GM23338 (cell line): ENCODE measurements around the gene MRPS5. TPM values are rescaled to one million over a fixed set of nuclear protein-coding genes. Genes with fewer than 3 reads are reported as not detected.

Source experiments
- ATAC-seq: fragments of 200-7000 bp; cut with Tn5 transposase; 3 replicates; pipeline ENCODE4 v1.9.1; 2020
- DNase-seq: peaks from one replicate; pipeline ENCODE4 v3.0.0-alpha.2; 2015; ENCODE audit warnings: low spot score
- H2AFZ ChIP-seq: fragments of 200-600 bp; sonication (generic); 2 replicates; pipeline ENCODE4 v1.8.0; 2016; ENCODE audit warnings: antibody characterized with exemption, mild to moderate bottlenecking, moderate library complexity
- H3F3A ChIP-seq: fragments of 200-600 bp; sonication (generic); replicated peaks from 2 replicates; pipeline ENCODE4 v1.8.0; 2017; ENCODE audit warnings: antibody characterized with exemption, mixed run types, low read depth
- H3K27ac ChIP-seq: fragments of 200-600 bp; sonication (generic); 2 replicates; pipeline ENCODE4 v1.6.1; 2016; ENCODE audit warnings: low read depth
- H3K27me3 ChIP-seq: fragments of 200-600 bp; sonication (generic); 2 replicates; pipeline ENCODE4 v1.8.0; 2016; ENCODE audit warnings: mild to moderate bottlenecking, mixed run types, moderate library complexity; ENCODE audit not compliant: insufficient read depth
- H3K36me3 ChIP-seq: fragments of 200-600 bp; sonication (generic); 2 replicates; pipeline ENCODE4 v1.8.0; 2016; ENCODE audit warnings: mild to moderate bottlenecking; ENCODE audit not compliant: insufficient read depth
- H3K4me1 ChIP-seq: fragments of 200-600 bp; sonication (generic); 2 replicates; pipeline ENCODE4 v1.8.0; 2016; ENCODE audit warnings: mild to moderate bottlenecking, moderate library complexity; ENCODE audit not compliant: insufficient read depth
- H3K4me2 ChIP-seq: fragments of 200-600 bp; sonication (generic); 2 replicates; pipeline ENCODE4 v1.7.1; 2017; ENCODE audit warnings: mixed run types
- H3K4me3 ChIP-seq: fragments of 200-600 bp; sonication (generic); 2 replicates; pipeline ENCODE4 v1.6.1; 2016; ENCODE audit warnings: mixed run types
- H3K79me2 ChIP-seq: fragments of 200-600 bp; sonication (generic); replicated peaks from 2 replicates; pipeline ENCODE4 v1.8.0; 2017; ENCODE audit warnings: mild to moderate bottlenecking; ENCODE audit not compliant: insufficient read depth
- H3K9me2 ChIP-seq: fragments of 200-600 bp; sonication (generic); 2 replicates; pipeline ENCODE4 v1.8.0; 2017; ENCODE audit not compliant: insufficient read depth
- H4K20me1 ChIP-seq: fragments of 200-600 bp; sonication (generic); replicated peaks from 2 replicates; pipeline ENCODE4 v1.8.0; 2017; ENCODE audit warnings: mild to moderate bottlenecking; ENCODE audit not compliant: insufficient read depth
- H3K27ac Mint-ChIP-seq: 2 replicates; pipeline ENCODE4 v1.8.0; 2020; ENCODE audit warnings: inconsistent platforms, mild to moderate bottlenecking, moderate library complexity, mixed read lengths
- H3K27me3 Mint-ChIP-seq: 3 replicates; pipeline ENCODE4 v1.8.0; 2022; ENCODE audit warnings: low read depth, mild to moderate bottlenecking, moderate library complexity, mixed read lengths, inconsistent platforms; ENCODE audit not compliant: insufficient read depth, poor library complexity
- H3K36me3 Mint-ChIP-seq: 3 replicates; pipeline ENCODE4 v1.8.0; 2021; ENCODE audit warnings: low read depth, mild to moderate bottlenecking, inconsistent platforms, moderate library complexity, mixed read lengths
- H3K4me1 Mint-ChIP-seq: 3 replicates; pipeline ENCODE4 v1.8.0; 2020; ENCODE audit warnings: mild to moderate bottlenecking, inconsistent platforms, mixed read lengths
- H3K4me3 Mint-ChIP-seq: 3 replicates; pipeline ENCODE4 v1.8.0; 2021; ENCODE audit warnings: moderate library complexity, mild to moderate bottlenecking, inconsistent platforms, mixed read lengths
- H3K9me3 Mint-ChIP-seq: 3 replicates; pipeline ENCODE4 v1.8.0; 2020; ENCODE audit warnings: moderate library complexity, mild to moderate bottlenecking, inconsistent platforms, mixed read lengths
- CREB1 ChIP-seq: fragments of 250-450 bp; sonication (Bioruptor Pico); IDR thresholded peaks from 2 replicates; pipeline ENCODE4 v1.5.0; 2020; ENCODE audit warnings: low read depth, mild to moderate bottlenecking, moderate library complexity
- CTCF ChIP-seq, 2 experiments: fragments of 200-600 bp in 1 of 2; sonication (generic) in 1 of 2; conservative IDR thresholded peaks; 2 replicates each; pipeline versions ENCODE4 v1.5.1 to v1.6.1; 2016 to 2017; ENCODE audit warnings: antibody characterized with exemption in 2 of 2, low read depth in 2 of 2, mild to moderate bottlenecking in 2 of 2, moderate library complexity in 1 of 2
- ETS1 ChIP-seq: IDR thresholded peaks from 2 replicates; pipeline ENCODE4 v1.6.1; 2016; ENCODE audit warnings: antibody characterized with exemption
- EZH2 ChIP-seq: fragments of 200-600 bp; sonication (generic); IDR thresholded peaks from one replicate; pipeline ENCODE4 v1.8.0; 2017; ENCODE audit warnings: antibody characterized with exemption, mild to moderate bottlenecking, low read depth; ENCODE audit not compliant: unreplicated experiment
- POLR2AphosphoS5 ChIP-seq: IDR thresholded peaks from 2 replicates; pipeline ENCODE4 v1.6.1; 2016; ENCODE audit warnings: antibody characterized with exemption, low read depth
- REST ChIP-seq: IDR thresholded peaks from one replicate; pipeline ENCODE4 v1.6.1; 2018; ENCODE audit warnings: antibody characterized with exemption; ENCODE audit not compliant: unreplicated experiment
- STAT1 ChIP-seq: IDR thresholded peaks from one replicate; pipeline ENCODE4 v1.6.1; 2016; ENCODE audit warnings: antibody characterized with exemption; ENCODE audit not compliant: unreplicated experiment
- ZNF114 ChIP-seq: fragments of 250-450 bp; sonication (Bioruptor Pico); IDR thresholded peaks from 2 replicates; pipeline ENCODE4 v1.5.0; 2020; ENCODE audit warnings: mild to moderate bottlenecking, moderate library complexity
- ZNF331 ChIP-seq: fragments of 250-450 bp; sonication (Bioruptor Pico); IDR thresholded peaks from 2 replicates; pipeline ENCODE4 v1.5.0; 2020; ENCODE audit warnings: low read depth, mild to moderate bottlenecking, moderate library complexity
- ZNF462 ChIP-seq: fragments of 250-450 bp; sonication (Bioruptor Pico); IDR thresholded peaks from 2 replicates; pipeline ENCODE4 v1.5.0; 2020; ENCODE audit warnings: mild to moderate bottlenecking, moderate library complexity
- polyA plus RNA-seq: library from polyadenylated mRNA; unstranded; fragments of >200 nt; fragmentation: Nextera tagmentation; extraction: Ambion mirVana; gene quantifications from 2 replicates; pipeline ENCODE4 v1.2.1, GENCODE V29; 2016
- total RNA-seq: library from RNA; depleted of rRNA; stranded (reverse); fragments of >200 nt; shearing (Covaris generic); gene quantifications from 2 replicates; pipeline ENCODE4 v1.2.3, GENCODE V29; 2014

Gene MRPS5
- total and polyA plus RNA-seq, 2 experiments from 2014 or later, result 51.9 to 79.0 TPM

GRCh38 chr2:95165371-95166064 is 43.9 kb upstream of the MRPS5 start, which contains the start of gene ZNF2:
Gene ZNF2, plus strand, starts transcription at chr2:95165809. Its CDS starts 10,418 bp downstream, at chr2:95176227.
- Histone ChIP-seq H3K4me1 (peaks cover 11% of the 10 kb centered on the region), H3K4me3 (peak within 1 kb of the TSS; percentile 91), H3K79me2 (peaks cover 25% of the 10 kb centered on the region), H3K9me2 (no peaks in the 10 kb centered on the region), H3K27me3 (peaks cover 5% of the 10 kb centered on the region; the same call in 1 of the 2 replicates), H4K20me1 (peaks cover 3% of the 10 kb centered on the region; the same call in 1 of the 2 replicates), H3F3A (no peaks in the 10 kb centered on the region), H2AFZ (peak within 1 kb of the TSS; percentile 90), H3K36me3 (no peaks in the 10 kb centered on the region), H3K4me2 (peak within 1 kb of the TSS; percentile 98), H3K27ac (peak within 1 kb of the TSS; percentile 83)
- Mint-ChIP-seq H3K27ac (peak within 1 kb of the TSS; percentile 98), H3K4me1 (peaks cover 15% of the 10 kb centered on the region), H3K4me3 (peak within 1 kb of the TSS; percentile 95), H3K36me3 (peaks cover 2% of the 10 kb centered on the region; the same call in 1 of the 3 replicates), H3K27me3 (peaks cover 11% of the 10 kb centered on the region), H3K9me3 (no peaks in the 10 kb centered on the region; the same call in 1 of the 3 replicates)
- DNase-seq (peak; percentile 99), ATAC-seq (peak; percentile 99)
- TF ChIP-seq ZNF331 (no peak), STAT1 (no peak), ZNF114 (CRISPR knock-in tag) (no peak), EZH2 (no peak), ZNF462 (CRISPR knock-in tag) (no peak), ETS1 (peak; percentile 93), REST (no peak), CREB1 (peak; percentile 96), CTCF (conservative IDR thresholded peaks at IDR 0.05; ENCODE audit: low read depth in 2 of 2) (no peak), POLR2AphosphoS5 (peak; percentile 94)
